SK-N-SH (cell line): ENCODE data around the gene RGS6. TPM values are rescaled to one million over a fixed set of nuclear protein-coding genes. Genes with fewer than 3 reads are reported as not detected.

ENCODE experiments used
- CTCF ChIA-PET: fragments of 300-600, 350-600 bp; formaldehyde crosslinking; extraction: SDS; loops from one replicate; lab custom pipeline; 2021; lab: Yijun Ruan, JAX
- POLR2A ChIA-PET: fragments of 350-600 bp; sonication (Branson Sonifier 250); formaldehyde crosslinking; extraction: SDS; loops from one replicate; lab custom pipeline; 2020; ENCODE audit warnings: antibody characterized with exemption, inconsistent platforms; lab: Yijun Ruan, JAX
- DNase-seq: peaks from one replicate; pipeline ENCODE4 v3.0.0; 2012
- H2AFZ ChIP-seq: fragments of 200-600 bp; sonication (generic); 2 replicates; pipeline ENCODE4 v1.8.1; 2016; ENCODE audit warnings: antibody characterized with exemption, mild to moderate bottlenecking, low read depth
- H3F3A ChIP-seq: fragments of 200-600 bp; sonication (generic); replicated peaks from 2 replicates; pipeline ENCODE3; 2016; ENCODE audit warnings: antibody characterized with exemption, mild to moderate bottlenecking; ENCODE audit not compliant: insufficient read depth
- H3K27ac ChIP-seq, 2 experiments: fragments of 200-500 bp in 1 of 2; fragments of 200-600 bp in 1 of 2; sonication (Bioruptor generic) in 1 of 2; sonication (generic), shearing (Covaris generic) in 1 of 2; 2 replicates each; pipeline versions ENCODE4 v1.5.1 to v1.6.1; 2014 to 2016; ENCODE audit warnings: low read depth in 2 of 2, inconsistent platforms in 1 of 2, low read length in 1 of 2, mild to moderate bottlenecking in 1 of 2, mixed read lengths in 1 of 2
- H3K27me3 ChIP-seq: fragments of 200-600 bp; sonication (generic), shearing (Covaris generic); 2 replicates; pipeline ENCODE4 v1.6.1; 2016; ENCODE audit warnings: mixed run types; ENCODE audit not compliant: insufficient read depth
- H3K36me3 ChIP-seq, 2 experiments: fragments of 200-500 bp in 1 of 2; fragments of 200-600 bp in 1 of 2; sonication (Bioruptor generic) in 1 of 2; sonication (generic) in 1 of 2; replicated peaks in 1 of 2; 2 replicates each; pipeline versions ENCODE3 to v1.5.1; 2014 to 2016; ENCODE audit warnings: low read length in 1 of 2, mild to moderate bottlenecking in 1 of 2; ENCODE audit not compliant: insufficient read depth in 2 of 2, control insufficient read depth in 1 of 2
- H3K4me1 ChIP-seq, 2 experiments: fragments of 200-500 bp in 1 of 2; fragments of 200-600 bp in 1 of 2; sonication (Bioruptor generic) in 1 of 2; sonication (generic), shearing (Covaris generic) in 1 of 2; 2 replicates each; pipeline versions ENCODE4 v1.5.1 to v1.6.1; 2014 to 2016; ENCODE audit warnings: low read depth in 1 of 2, low read length in 1 of 2, mixed run types in 1 of 2; ENCODE audit not compliant: insufficient read depth in 2 of 2, control insufficient read depth in 1 of 2
- H3K4me2 ChIP-seq: fragments of 200-600 bp; sonication (generic), shearing (Covaris generic); 2 replicates; pipeline ENCODE4 v1.6.1; 2017; ENCODE audit warnings: mixed run types
- H3K4me3 ChIP-seq, 2 experiments: fragments of 200-500 bp in 1 of 2; fragments of 200-600 bp in 1 of 2; sonication (Bioruptor generic) in 1 of 2; sonication (generic), shearing (Covaris generic) in 1 of 2; 2 replicates each; pipeline versions ENCODE4 v1.5.1 to v1.8.1; 2014 to 2016; ENCODE audit warnings: low read depth in 2 of 2, inconsistent platforms in 1 of 2, low read length in 1 of 2, mild to moderate bottlenecking in 1 of 2, mixed read lengths in 1 of 2, moderate library complexity in 1 of 2
- H3K79me2 ChIP-seq: fragments of 200-600 bp; sonication (generic); 2 replicates; pipeline ENCODE4 v1.8.1; 2017; ENCODE audit warnings: mild to moderate bottlenecking; ENCODE audit not compliant: insufficient read depth
- H3K9ac ChIP-seq: fragments of 200-600 bp; sonication (generic); 2 replicates; pipeline ENCODE4 v1.6.1; 2017; ENCODE audit warnings: mixed run types
- H3K9me2 ChIP-seq: fragments of 200-600 bp; sonication (generic); 2 replicates; pipeline ENCODE4 v1.6.1; 2017; ENCODE audit warnings: mixed run types
- H3K9me3 ChIP-seq: fragments of 200-600 bp; sonication (generic); 2 replicates; pipeline ENCODE4 v1.6.1; 2017; ENCODE audit warnings: mixed run types, mild to moderate bottlenecking, moderate library complexity
- H4K20me1 ChIP-seq: fragments of 200-600 bp; sonication (generic); 2 replicates; pipeline ENCODE4 v1.6.1; 2017; ENCODE audit warnings: mild to moderate bottlenecking, mixed run types; ENCODE audit not compliant: insufficient read depth
- CHD2 ChIP-seq: fragments of 150-350 bp; IDR thresholded peaks from 2 replicates; pipeline ENCODE4 v1.6.1; 2018; ENCODE audit warnings: low read length; ENCODE audit not compliant: partially characterized antibody
- EZH2phosphoT487 ChIP-seq: fragments of 200-600 bp; sonication (generic); IDR thresholded peaks from 2 replicates; pipeline ENCODE4 v1.6.1; 2017; ENCODE audit warnings: low read depth, mixed run types, mild to moderate bottlenecking, antibody characterized with exemption, moderate library complexity, borderline replicate concordance
- GABPA ChIP-seq: IDR thresholded peaks from 2 replicates; pipeline ENCODE4 v1.4.0; 2012; ENCODE audit warnings: low read depth, mild to moderate bottlenecking
- JUND ChIP-seq: IDR thresholded peaks from 2 replicates; pipeline ENCODE4 v1.4.0; 2012
- MXI1 ChIP-seq: IDR thresholded peaks from 2 replicates; pipeline ENCODE4 v1.6.1; 2012; ENCODE audit warnings: mild to moderate bottlenecking, low read depth, low read length, improper control_type of control experiment
- NRF1 ChIP-seq: IDR thresholded peaks from 2 replicates; pipeline ENCODE4 v1.6.1; 2012; ENCODE audit warnings: low read depth, mild to moderate bottlenecking, low read length
- POLR2AphosphoS5 ChIP-seq: IDR thresholded peaks from 2 replicates; pipeline ENCODE4 v1.6.1; 2012; ENCODE audit warnings: low read depth, low read length
- RAD21 ChIP-seq: IDR thresholded peaks from 2 replicates; pipeline ENCODE4 v1.6.1; 2012; ENCODE audit warnings: mild to moderate bottlenecking, low read length
- RCOR1 ChIP-seq: fragments of 150-350 bp; IDR thresholded peaks from 2 replicates; pipeline ENCODE4 v1.6.1; 2017; ENCODE audit warnings: antibody characterized with exemption, low read length
- RFX5 ChIP-seq: IDR thresholded peaks from 2 replicates; pipeline ENCODE4 v1.6.1; 2012; ENCODE audit warnings: mild to moderate bottlenecking, improper control_type of control experiment, low read length
- TAF1 ChIP-seq: IDR thresholded peaks from 2 replicates; pipeline ENCODE4 v1.6.1; 2012; ENCODE audit warnings: low read depth, mild to moderate bottlenecking, low read length, moderate library complexity, borderline replicate concordance
- TEAD4 ChIP-seq: IDR thresholded peaks from 2 replicates; pipeline ENCODE4 v1.4.0; 2012; ENCODE audit warnings: mild to moderate bottlenecking, borderline replicate concordance; ENCODE audit not compliant: insufficient read depth
- YY1 ChIP-seq: IDR thresholded peaks from 2 replicates; pipeline ENCODE4 v1.4.0; 2012; ENCODE audit warnings: low read depth, mild to moderate bottlenecking
- WGBS: methylation state at CpG from one replicate; pipeline ENCODE4 v1.1.6; 2017; ENCODE audit warnings: low lambda C conversion rate; 5-methylcytosine and 5-hydroxymethylcytosine counted together
- polyA plus RNA-seq, 3 experiments: library from polyadenylated mRNA; depleted of rRNA; stranded (reverse); fragments of >200 nt; gene quantifications; 2 replicates each; pipeline ENCODE4 v1.2.3, GENCODE V29; 2012

The RGS6 gene
- polyA plus RNA-seq, 1 of the 3 experiments (the other 2 are of a cell fraction): not detected

DNA sequence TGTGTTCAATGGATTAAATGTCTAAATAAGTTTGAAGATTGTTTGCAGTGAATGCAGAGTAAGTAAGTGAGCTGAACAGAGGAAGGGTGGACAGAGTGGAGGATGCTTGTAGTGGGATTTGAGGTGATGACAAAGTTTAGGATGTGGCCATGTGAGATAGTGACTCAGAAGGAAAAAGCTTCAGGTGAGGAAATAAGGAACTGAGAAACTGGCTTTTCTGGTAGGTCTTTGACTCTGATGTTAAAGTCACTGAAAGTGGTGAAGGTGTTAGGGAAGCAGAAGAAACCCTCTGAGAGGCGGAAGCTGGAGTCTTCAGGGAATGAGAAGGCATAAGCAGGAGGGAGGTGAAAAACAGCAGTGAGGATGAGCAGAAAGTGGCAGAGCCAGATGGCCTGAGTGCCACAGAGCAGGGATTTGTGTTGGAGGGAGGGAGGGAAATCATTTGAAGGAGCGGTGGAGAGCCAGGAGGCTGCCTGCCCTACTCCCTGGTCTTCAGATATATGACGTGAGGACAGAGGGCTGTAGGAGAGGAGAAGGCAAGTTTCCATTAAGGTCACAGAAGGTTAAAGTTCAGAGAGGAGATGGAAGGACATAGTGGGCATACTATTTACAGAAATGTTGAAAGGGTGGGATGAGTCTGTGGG lies 24.8 kb downstream of the RGS6 start:
- 3% methylated on average over 3 of the region's 3 CpGs for WGBS
- Histone ChIP-seq H3K4me1 (no peaks in the 10 kb centered on the region), H3K4me3 (no peak overlapping the region), H3K4me2 (no peak overlapping the region), H3K9me3 (no peaks in the 10 kb centered on the region; the same call in 1 of the 2 replicates), H3K9ac (no peak overlapping the region), H2AFZ (no peak overlapping the region), H3K36me3 (no peaks in the 10 kb centered on the region), H3K27me3 (no peaks in the 10 kb centered on the region; the same call in 1 of the 2 replicates), H3K79me2 (no peaks in the 10 kb centered on the region), H4K20me1 (no peaks in the 10 kb centered on the region), H3K27ac (no peak overlapping the region), H3F3A (no peaks in the 10 kb centered on the region), H3K9me2 (no peaks in the 10 kb centered on the region)
- CTCF ChIA-PET: interaction anchor here (1.1 kb wide), 1 partner anchor 11 kb away, joined by 3 read pairs; no protein-coding TSS in a partner anchor
- POLR2A ChIA-PET: no interaction called here
- DNase-seq: no peak
- no peak for TF ChIP-seq MXI1
- TF ChIP-seq CHD2: no peak
- no peak for TF ChIP-seq NRF1

DNA sequence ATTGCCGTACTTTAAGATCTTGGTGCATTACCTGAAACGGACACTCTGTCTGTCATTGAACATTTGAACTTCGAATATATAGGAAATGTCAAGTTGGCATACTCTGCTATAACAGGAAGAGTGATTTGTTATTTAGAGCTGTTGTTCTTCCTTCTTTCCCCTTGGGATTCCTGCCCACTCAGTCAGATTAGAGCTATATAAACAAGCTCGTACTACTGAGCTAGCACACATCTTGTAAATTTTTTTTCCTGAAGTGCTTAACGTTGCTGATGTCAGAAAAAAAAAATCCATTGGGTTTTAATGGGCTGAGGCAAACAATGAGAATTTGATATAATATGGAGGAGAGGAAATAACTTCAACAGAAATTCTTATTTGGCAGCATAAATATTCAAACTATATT lies 26.8 kb downstream of the RGS6 start:
- H3K27me3 ChIP-seq: no peaks in the 10 kb centered on the region; the same call in 1 of the 2 replicates
- H3K27ac ChIP-seq: no peak overlapping the region
- H3K36me3 ChIP-seq: no peaks in the 10 kb centered on the region
- ChIA-PET CTCF (no interaction called here), POLR2A (no interaction called here)
- no peak for TF ChIP-seq MXI1
- TF ChIP-seq GABPA: no peak
- TF ChIP-seq, all 33 proteins: peak for 0
- H3F3A ChIP-seq: no peaks in the 10 kb centered on the region
- H3K79me2 ChIP-seq: no peaks in the 10 kb centered on the region
- H3K9me2 ChIP-seq: no peaks in the 10 kb centered on the region
- DNase-seq: no peak
- no peak overlapping the region for H2AFZ ChIP-seq
- H3K4me1 ChIP-seq: no peaks in the 10 kb centered on the region
- WGBS: 6% methylated on average over 5 of the region's 5 CpGs
- H3K4me3 ChIP-seq: no peak overlapping the region
- H3K9me3 ChIP-seq: no peaks in the 10 kb centered on the region
- H4K20me1 ChIP-seq: no peaks in the 10 kb centered on the region
- no peak overlapping the region for H3K4me2 ChIP-seq
- no peak overlapping the region for H3K9ac ChIP-seq

GRCh38 chr14:71960494-71961353 lies 28.5 kb downstream of the RGS6 start:
- no peaks in the 10 kb centered on the region for H4K20me1 ChIP-seq
- no peak for DNase-seq
- no peaks in the 10 kb centered on the region; the same call in 1 of the 2 replicates for H3K27me3 ChIP-seq
- H3K4me3 ChIP-seq: no peak overlapping the region
- H3K9me2 ChIP-seq: no peaks in the 10 kb centered on the region
- H3K4me1 ChIP-seq: no peaks in the 10 kb centered on the region
- no peak overlapping the region for H3K9ac ChIP-seq
- no peaks in the 10 kb centered on the region for H3F3A ChIP-seq
- ChIA-PET POLR2A (no interaction called here), CTCF (no interaction called here)
- H3K27ac ChIP-seq: no peak overlapping the region
- WGBS: 4% methylated on average over 8 of the region's 8 CpGs
- H3K9me3 ChIP-seq: no peaks in the 10 kb centered on the region
- no peaks in the 10 kb centered on the region for H3K79me2 ChIP-seq
- no peak overlapping the region for H3K4me2 ChIP-seq
- no peaks in the 10 kb centered on the region for H3K36me3 ChIP-seq
- TF ChIP-seq EZH2phosphoT487 (no peak), RAD21 (no peak), POLR2AphosphoS5 (no peak), TAF1 (no peak), RFX5 (no peak), YY1 (no peak), JUND (no peak), RCOR1 (no peak), TEAD4 (no peak)
- no peak overlapping the region for H2AFZ ChIP-seq
